Naive thymus-derived CD4-positive, alpha-beta T cell (primary cell): ENCODE data around the gene CCDC27. TPM values are rescaled to one million over a fixed set of nuclear protein-coding genes. Genes with fewer than 3 reads are reported as not detected.
"Not testable (repeated sequence)": the region's sequence is repeated elsewhere in the genome, so short reads cannot be mapped to it uniquely, and the experiment has no call there.

Experiments
- ATAC-seq: fragments of 150-1000 bp; cut with Tn5 transposase; 2 replicates; pipeline ENCODE4 v1.10.0; 2021; ENCODE audit warnings: mild to moderate bottlenecking, moderate library complexity
- CTCF ChIA-PET: fragments of 350-600 bp; sonication (Branson Sonifier 250); formaldehyde crosslinking; loops from one replicate; lab custom pipeline; 2021; ENCODE audit warnings: antibody characterized with exemption; lab: Charles Lee
- POLR2A ChIA-PET: fragments of 350-600 bp; sonication (Branson Sonifier 250); formaldehyde crosslinking; loops from one replicate; lab custom pipeline; 2021; ENCODE audit warnings: antibody characterized with exemption, inconsistent platforms; lab: Charles Lee
- DNase-seq, 9 donors: peaks; one replicate each; pipeline versions ENCODE4 v3.0.0 to v3.0.0-alpha.2; 2020 to 2022; ENCODE audit warnings: mixed read lengths in 1 of 9
- H3K27ac ChIP-seq: one replicate; pipeline ENCODE4 v1.7.0; 2013; ENCODE audit warnings: mild to moderate bottlenecking, low read depth, low read length, moderate library complexity
- H3K27me3 ChIP-seq, 2 donors: one replicate each; pipeline ENCODE4 v1.7.0; 2013; ENCODE audit warnings: low read length in 2 of 2, mild to moderate bottlenecking in 2 of 2, moderate library complexity in 2 of 2; ENCODE audit not compliant: control insufficient read depth in 2 of 2, insufficient read depth in 2 of 2
- H3K36me3 ChIP-seq, 3 experiments: 1 replicate in 2 of 3; 2 replicates in 1 of 3; pipeline ENCODE4 v1.7.0; 2013; ENCODE audit warnings: low read length in 3 of 3, mild to moderate bottlenecking in 3 of 3, moderate library complexity in 1 of 3; ENCODE audit not compliant: insufficient read depth in 3 of 3, control insufficient read depth in 2 of 3
- H3K4me1 ChIP-seq, 2 donors: one replicate each; pipeline ENCODE4 v1.7.0; 2013; ENCODE audit warnings: low read length in 2 of 2, mild to moderate bottlenecking in 2 of 2, moderate library complexity in 1 of 2; ENCODE audit not compliant: control insufficient read depth in 2 of 2, insufficient read depth in 2 of 2
- H3K4me3 ChIP-seq: 2 replicates; pipeline ENCODE4 v1.7.0; 2013; ENCODE audit warnings: mild to moderate bottlenecking, low read length
- H3K9me3 ChIP-seq, 3 experiments: 1 replicate in 2 of 3; 2 replicates in 1 of 3; pipeline ENCODE4 v1.7.0; 2013; ENCODE audit warnings: low read length in 3 of 3; ENCODE audit not compliant: control insufficient read depth in 2 of 3
- H3K27ac Mint-ChIP-seq, 9 donors: one replicate each; pipeline ENCODE4 v1.8.0; 2020 to 2022; ENCODE audit warnings: mixed read lengths in 9 of 9, mild to moderate bottlenecking in 8 of 9, moderate library complexity in 5 of 9, inconsistent platforms in 2 of 9
- H3K27me3 Mint-ChIP-seq, 5 donors: one replicate each; pipeline ENCODE4 v1.8.0; 2021 to 2022; ENCODE audit warnings: mixed read lengths in 5 of 5, mild to moderate bottlenecking in 1 of 5
- H3K36me3 Mint-ChIP-seq, 5 donors: one replicate each; pipeline ENCODE4 v1.8.0; 2020 to 2022; ENCODE audit warnings: mixed read lengths in 5 of 5, mild to moderate bottlenecking in 3 of 5, inconsistent platforms in 1 of 5
- H3K4me1 Mint-ChIP-seq, 7 donors: one replicate each; pipeline ENCODE4 v1.8.0; 2020 to 2022; ENCODE audit warnings: mixed read lengths in 7 of 7, mild to moderate bottlenecking in 3 of 7, inconsistent platforms in 1 of 7
- H3K4me3 Mint-ChIP-seq, 10 donors: one replicate each; pipeline ENCODE4 v1.8.0; 2020 to 2022; ENCODE audit warnings: mild to moderate bottlenecking in 10 of 10, mixed read lengths in 10 of 10, moderate library complexity in 6 of 10, inconsistent platforms in 2 of 10
- H3K9me3 Mint-ChIP-seq, 11 donors: one replicate each; pipeline ENCODE4 v1.8.0; 2020 to 2022; ENCODE audit warnings: mixed read lengths in 11 of 11, mild to moderate bottlenecking in 4 of 11, inconsistent platforms in 1 of 11, moderate library complexity in 1 of 11
- intact Hi-C, 2 donors: fragments of 100-400 bp; cut with micrococcal nuclease; formaldehyde crosslinking; loops; one replicate each; pipeline ENCODE4 v1.15.1; 2023
- polyA plus RNA-seq, 2 donors: library from polyadenylated mRNA; unstranded; fragments of 300-500 nt; fragmentation: Illumina TruSeq; gene quantifications; one replicate each; pipeline ENCODE4 v1.2.3, GENCODE V29; 2021
- total RNA-seq, 6 experiments: library from RNA in 5 of 6; stranded (reverse) in 5 of 6; gene quantifications; 1 replicate in 5 of 6; 2 replicates in 1 of 6; pipeline ENCODE4 v1.2.3 and lab custom pipeline; 2021 to 2026

The CCDC27 gene
- total and polyA plus RNA-seq, 7 experiments from 2014 or later, result not detected

- POLR2A ChIA-PET, result no interaction called here
- H3K4me1 Mint-ChIP-seq, result peaks cover 8 to 20% (median 18%) of the 10 kb centered on the region in 7 donors
- intact Hi-C loops, result loop anchor here in 1 of 2 donors (5.0 kb wide), 1 partner anchor 1668 kb away; no protein-coding TSS in a partner anchor
These were observed 47.9 kb downstream of the CCDC27 start for GRCh38 chr1:3799976-3800685.

GRCh38 chr1:3800795-3801194 is 48.5 kb downstream of the CCDC27 start:
- ATAC-seq, H3K36me3 ChIP-seq, H3K4me1 ChIP-seq, H3K27me3 ChIP-seq, H3K36me3 Mint-ChIP-seq, H3K27ac ChIP-seq, H3K9me3 ChIP-seq, H3K9me3 Mint-ChIP-seq, POLR2A ChIA-PET, H3K27ac Mint-ChIP-seq, H3K4me3 Mint-ChIP-seq, DNase-seq, H3K4me3 ChIP-seq: not testable (repeated sequence)
- CTCF ChIA-PET, result interaction anchor here (0.6 to 0.9 kb wide), 2 partner anchors 348 to 1999 kb away, joined by 3 to 4 read pairs; no protein-coding TSS in a partner anchor
- peaks cover 8 to 16% (median 13%) of the 10 kb centered on the region in 7 donors for H3K4me1 Mint-ChIP-seq
- intact Hi-C loops, result loop anchor here in 1 of 2 donors (1.0 kb wide), 1 partner anchor 24 kb away; no protein-coding TSS in a partner anchor
- peaks cover 15 to 50% (median 39%) of the 10 kb centered on the region in 5 donors for H3K27me3 Mint-ChIP-seq

More at GRCh38 chr1:3799976-3800685, 47.9 kb downstream of the CCDC27 start:
- H3K36me3 ChIP-seq, result no peaks in the 10 kb centered on the region
- Mint-ChIP-seq H3K9me3 (no peaks in the 10 kb centered on the region), H3K27ac (no peak overlapping the region), H3K36me3 (peaks cover 0 to 8% (median 3%) of the 10 kb centered on the region in 5 donors), H3K27me3 (peaks cover 15 to 46% (median 35%) of the 10 kb centered on the region in 5 donors), H3K4me3 (no peak overlapping the region)
- H3K4me3 ChIP-seq, result no peak overlapping the region
- H3K9me3 ChIP-seq, result no peaks in the 10 kb centered on the region
- CTCF ChIA-PET, result no interaction called here
- H3K27ac ChIP-seq, result no peak overlapping the region
- H3K4me1 ChIP-seq, result peaks cover 12% of the 10 kb centered on the region in 2 donors
- ATAC-seq (no peak), DNase-seq (no peak)
- no peaks in the 10 kb centered on the region for H3K27me3 ChIP-seq

- DNase-seq (no peak), ATAC-seq (no peak)
- Mint-ChIP-seq H3K36me3 (peaks cover 0 to 4% (median 0%) of the 10 kb centered on the region in 5 donors), H3K4me3 (no peak overlapping the region), H3K27ac (no peak overlapping the region), H3K27me3 (peaks cover 15 to 54% (median 42%) of the 10 kb centered on the region in 5 donors), H3K4me1 (peaks cover 0 to 5% (median 3%) of the 10 kb centered on the region in 7 donors), H3K9me3 (peaks cover 0 to 2% (median 0%) of the 10 kb centered on the region in 11 donors)
- Histone ChIP-seq H3K9me3 (no peaks in the 10 kb centered on the region), H3K27ac (no peak overlapping the region), H3K27me3 (no peaks in the 10 kb centered on the region), H3K36me3 (no peaks in the 10 kb centered on the region), H3K4me1 (no peaks in the 10 kb centered on the region), H3K4me3 (no peak overlapping the region)
- intact Hi-C loops, result no loop called here
- ChIA-PET POLR2A (no interaction called here), CTCF (interaction anchor here (0.6 kb wide), 1 partner anchor 43 kb away, joined by 5 read pairs; no protein-coding TSS in a partner anchor)
These were observed 51.8 kb downstream of the CCDC27 start for GRCh38 chr1:3803905-3804626.

- CTCF ChIA-PET, ATAC-seq, H3K27me3 ChIP-seq, H3K9me3 Mint-ChIP-seq, H3K36me3 ChIP-seq, H3K4me1 Mint-ChIP-seq, H3K4me1 ChIP-seq, POLR2A ChIA-PET, H3K27ac ChIP-seq, H3K9me3 ChIP-seq, H3K36me3 Mint-ChIP-seq, H3K27ac Mint-ChIP-seq, H3K4me3 ChIP-seq, DNase-seq, intact Hi-C loops, H3K4me3 Mint-ChIP-seq: not testable (repeated sequence)
- peaks cover 15 to 54% (median 42%) of the 10 kb centered on the region in 5 donors for H3K27me3 Mint-ChIP-seq
These were observed 52.3 kb downstream of the CCDC27 start for GRCh38 chr1:3804627-3804944.

GRCh38 chr1:3805038-3805437 is 52.8 kb downstream of the CCDC27 start:
- ATAC-seq, result no peak
- Mint-ChIP-seq H3K27me3 (peaks cover 12 to 54% (median 38%) of the 10 kb centered on the region in 5 donors), H3K27ac (no peak overlapping the region), H3K4me3 (no peak overlapping the region), H3K9me3 (peaks cover 0 to 2% (median 0%) of the 10 kb centered on the region in 11 donors), H3K4me1 (peaks cover 0 to 5% (median 3%) of the 10 kb centered on the region in 7 donors), H3K36me3 (peaks cover 0 to 4% (median 0%) of the 10 kb centered on the region in 5 donors)
- no peak for DNase-seq
- ChIA-PET CTCF (no interaction called here), POLR2A (no interaction called here)
- intact Hi-C loops, result no loop called here
- Histone ChIP-seq H3K27me3 (no peaks in the 10 kb centered on the region), H3K27ac (no peak overlapping the region), H3K4me1 (no peaks in the 10 kb centered on the region), H3K4me3 (no peak overlapping the region), H3K9me3 (no peaks in the 10 kb centered on the region), H3K36me3 (no peaks in the 10 kb centered on the region)

- ChIA-PET CTCF (interaction anchor here (1.2 kb wide), 1 partner anchor 9 kb away, joined by 3 read pairs; no protein-coding TSS in a partner anchor), POLR2A (no interaction called here)
- Mint-ChIP-seq H3K9me3 (peaks cover 0 to 2% (median 0%) of the 10 kb centered on the region in 11 donors), H3K27ac (no peak overlapping the region), H3K4me1 (no peaks in the 10 kb centered on the region), H3K27me3 (peaks cover 3 to 32% (median 27%) of the 10 kb centered on the region in 5 donors), H3K4me3 (no peak overlapping the region), H3K36me3 (peaks cover 0 to 4% (median 0%) of the 10 kb centered on the region in 5 donors)
- H3K9me3 ChIP-seq, result no peaks in the 10 kb centered on the region
- H3K27ac ChIP-seq, result no peak overlapping the region
- no peak overlapping the region for H3K4me3 ChIP-seq
- intact Hi-C loops, result no loop called here
- ATAC-seq (no peak), DNase-seq (no peak)
- no peaks in the 10 kb centered on the region for H3K36me3 ChIP-seq
- H3K4me1 ChIP-seq, result no peaks in the 10 kb centered on the region
- H3K27me3 ChIP-seq, result no peaks in the 10 kb centered on the region
These were observed 55.5 kb downstream of the CCDC27 start for GRCh38 chr1:3807769-3808168.
